Panc1 (cell line): ENCODE data around the gene DIP2C.

Experiments used
- CTCF ChIP-seq: fragments of 450-650 bp; IDR thresholded peaks from 2 replicates; pipeline ENCODE4 v1.5.1; 2017; ENCODE audit warnings: mild to moderate bottlenecking
- POLR2AphosphoS5 ChIP-seq: IDR thresholded peaks from 2 replicates; pipeline ENCODE4 v1.6.1; 2012; ENCODE audit warnings: mild to moderate bottlenecking, low read depth, low read length, moderate library complexity
- REST ChIP-seq, 2 experiments: IDR thresholded peaks; 2 replicates each; pipeline ENCODE4 v1.6.1; 2011 to 2012; ENCODE audit warnings: low read depth in 2 of 2, control low read depth in 1 of 2, low read length in 1 of 2, mild to moderate bottlenecking in 1 of 2, moderate library complexity in 1 of 2; ENCODE audit not compliant: insufficient read depth in 1 of 2

- no peak for TF ChIP-seq POLR2AphosphoS5
- TF ChIP-seq REST (IDR thresholded peaks at IDR 0.05; ENCODE audit: insufficient read depth in 1 of 2, low read depth in 2 of 2, low read length in 1 of 2), result no peak
- no peak for TF ChIP-seq CTCF
Observed at GRCh38 chr10:536371-536925, 153.0 kb downstream of the DIP2C start.
